HCT116 (cell line): ENCODE results near the gene HECTD2. TPM values are rescaled to one million over a fixed set of nuclear protein-coding genes. Genes with fewer than 3 reads are reported as not detected.

Experiments
- ATAC-seq: fragments of 200-7000 bp; cut with Tn5 transposase; 2 replicates; pipeline ENCODE4 v1.9.1; 2020; ENCODE audit warnings: mild to moderate bottlenecking, moderate library complexity
- BruUV-seq: library from RNA; stranded (reverse); fragments of 400-500 nt; replicated peaks from 2 replicates; lab custom pipeline; 2021; lab: Mats Ljungman, UMichigan
- CTCF ChIA-PET: fragments of 300-600 bp; sonication (Branson Sonifier 250); formaldehyde crosslinking; loops from one replicate; lab custom pipeline; 2021; ENCODE audit warnings: antibody characterized with exemption; lab: Charles Lee
- POLR2A ChIA-PET: fragments of 300-600, 350-600 bp; sonication (Branson Sonifier 250); formaldehyde crosslinking; loops from one replicate; lab custom pipeline; 2021; ENCODE audit warnings: antibody characterized with exemption; lab: Charles Lee
- RAD21 ChIA-PET, 2 experiments: fragments of 300-600 bp; sonication (Branson Sonifier 250); formaldehyde crosslinking; loops; one replicate each; lab custom pipeline; 2023; ENCODE audit warnings: low total read pairs in 2 of 2; ENCODE audit not compliant: uncharacterized antibody in 2 of 2, unreplicated experiment in 2 of 2, low non-redundant PET in 1 of 2; lab: Charles Lee
- DNase-seq: peaks from one replicate; pipeline ENCODE4 v3.0.0-alpha.2; 2010; ENCODE audit warnings: low read depth, low spot score
- H2AFZ ChIP-seq: fragments of 200-600 bp; shearing (Covaris generic), sonication (generic); 2 replicates; pipeline ENCODE4 v1.6.1; 2017; ENCODE audit warnings: low read depth, mixed run types, mixed read lengths, antibody characterized with exemption, low read length; ENCODE audit not compliant: poor library complexity, severe bottlenecking
- H3K27ac ChIP-seq: 2 replicates; pipeline ENCODE4 v1.5.1; 2012; ENCODE audit warnings: low read depth, low read length
- H3K27me3 ChIP-seq: fragments of 200-600 bp; sonication (generic); 2 replicates; pipeline ENCODE4 v1.6.1; 2016; ENCODE audit warnings: mixed run types, low read length, mixed read lengths; ENCODE audit not compliant: insufficient read depth
- H3K36me3 ChIP-seq, 2 experiments: fragments of 200-500 bp in 1 of 2; fragments of 200-600 bp in 1 of 2; sonication (Bioruptor generic) in 1 of 2; sonication (generic) in 1 of 2; 2 replicates each; pipeline versions ENCODE4 v1.5.1 to v1.6.1; 2014 to 2016; ENCODE audit warnings: low read length in 2 of 2, inconsistent platforms in 1 of 2, mixed read lengths in 1 of 2, mixed run types in 1 of 2; ENCODE audit not compliant: insufficient read depth in 2 of 2, control insufficient read depth in 1 of 2
- H3K4me1 ChIP-seq, 2 experiments: fragments of 200-600 bp in 1 of 2; sonication (generic) in 1 of 2; 2 replicates each; pipeline versions ENCODE4 v1.5.1 to v1.6.1; 2012 to 2017; ENCODE audit warnings: low read length in 2 of 2, inconsistent platforms in 1 of 2, mild to moderate bottlenecking in 1 of 2, mixed read lengths in 1 of 2, mixed run types in 1 of 2, moderate library complexity in 1 of 2; ENCODE audit not compliant: insufficient read depth in 2 of 2, control insufficient read depth in 1 of 2
- H3K4me2 ChIP-seq: fragments of 200-600 bp; sonication (generic); 2 replicates; pipeline ENCODE4 v1.6.1; 2017; ENCODE audit warnings: mixed run types, low read length, mixed read lengths
- H3K4me3 ChIP-seq, 2 experiments: fragments of 200-600 bp in 1 of 2; sonication (generic) in 1 of 2; replicated peaks in 1 of 2; 2 replicates each; pipeline ENCODE4 v1.5.1; 2011 to 2016; ENCODE audit warnings: low read length in 2 of 2, control low read depth in 1 of 2, low read depth in 1 of 2, mild to moderate bottlenecking in 1 of 2, mixed read lengths in 1 of 2, mixed run types in 1 of 2
- H3K79me2 ChIP-seq: fragments of 200-600 bp; sonication (generic); 2 replicates; pipeline ENCODE4 v1.6.1; 2017; ENCODE audit warnings: mild to moderate bottlenecking, mixed run types, low read length, moderate library complexity, mixed read lengths; ENCODE audit not compliant: insufficient read depth
- H3K9ac ChIP-seq: fragments of 200-600 bp; sonication (generic); 2 replicates; pipeline ENCODE4 v1.6.1; 2016; ENCODE audit warnings: low read length, mixed read lengths
- H3K9me2 ChIP-seq: fragments of 200-600 bp; sonication (generic), shearing (Covaris generic); 2 replicates; pipeline ENCODE4 v1.6.1; 2017; ENCODE audit warnings: mixed run types, mild to moderate bottlenecking, moderate library complexity; ENCODE audit not compliant: insufficient read depth
- H3K9me3 ChIP-seq, 2 experiments: fragments of 200-500 bp in 1 of 2; fragments of 200-600 bp in 1 of 2; sonication (Bioruptor generic) in 1 of 2; sonication (generic) in 1 of 2; 2 replicates each; pipeline ENCODE4 v1.6.1; 2014 to 2017; ENCODE audit warnings: low read length in 2 of 2, mixed read lengths in 2 of 2, inconsistent platforms in 1 of 2, low read depth in 1 of 2, mild to moderate bottlenecking in 1 of 2, mixed run types in 1 of 2, moderate library complexity in 1 of 2; ENCODE audit not compliant: control insufficient read depth in 1 of 2, insufficient read depth in 1 of 2
- H4K20me1 ChIP-seq: fragments of 200-600 bp; sonication (generic), shearing (Covaris generic); 2 replicates; pipeline ENCODE4 v1.6.1; 2017; ENCODE audit warnings: mixed run types, mild to moderate bottlenecking, moderate library complexity; ENCODE audit not compliant: insufficient read depth
- EZH2 ChIP-seq: fragments of 200-600 bp; sonication (generic); IDR thresholded peaks from 2 replicates; pipeline ENCODE4 v1.6.1; 2017; ENCODE audit warnings: antibody characterized with exemption, mixed run types
- EZH2phosphoT487 ChIP-seq: fragments of 200-600 bp; IDR thresholded peaks from 2 replicates; pipeline ENCODE4 v1.6.1; 2018; ENCODE audit warnings: antibody characterized with exemption, borderline replicate concordance
- FOSL1 ChIP-seq: IDR thresholded peaks from 2 replicates; pipeline ENCODE4 v1.6.1; 2012; ENCODE audit warnings: low read depth
- JUND ChIP-seq: IDR thresholded peaks from 2 replicates; pipeline ENCODE4 v1.6.1; 2012
- POLR2A ChIP-seq: IDR thresholded peaks from 2 replicates; pipeline ENCODE4 v1.7.0; 2011; ENCODE audit warnings: borderline replicate concordance; ENCODE audit not compliant: insufficient read depth, insufficient read length; ENCODE audit errors: extremely low read depth
- TCF7L2 ChIP-seq: IDR thresholded peaks from 2 replicates; pipeline ENCODE4 v1.7.0; 2011; ENCODE audit warnings: borderline replicate concordance, inconsistent platforms; ENCODE audit not compliant: insufficient read depth, insufficient read length; ENCODE audit errors: extremely low read depth
- YY1 ChIP-seq: IDR thresholded peaks from 2 replicates; pipeline ENCODE4 v1.6.1; 2011; ENCODE audit warnings: low read length, low read depth, moderate library complexity, mild to moderate bottlenecking; ENCODE audit not compliant: insufficient replicate concordance; ENCODE audit errors: extremely low read depth
- ZFX ChIP-seq: fragments of 450-650 bp; IDR thresholded peaks from 2 replicates; pipeline ENCODE4 v1.6.1; 2017
- intact Hi-C: fragments of 100-400 bp; cut with micrococcal nuclease; formaldehyde crosslinking; loops from 2 replicates; pipeline ENCODE4 v1.10.0; 2022
- total RNA-seq: library from RNA; stranded (reverse); gene quantifications from one replicate; pipeline ENCODE4 v1.2.1, GENCODE V29; 2021; ENCODE audit not compliant: unreplicated experiment
- TF ChIP-seq, protein P1 (sequence below): IDR thresholded peaks from 2 replicates; pipeline ENCODE4 v1.6.1; 2012
- TF ChIP-seq, protein P2 (sequence below), 3 experiments: fragments of 200-600 bp in 1 of 3; sonication (generic) in 1 of 3; IDR thresholded peaks in 2 of 3; conservative IDR thresholded peaks in 1 of 3; 2 replicates each; pipeline ENCODE4 v1.5.1; 2012 to 2017; ENCODE audit warnings: low read depth in 2 of 3, low read length in 2 of 3, antibody characterized with exemption in 1 of 3, borderline replicate concordance in 1 of 3, control low read depth in 1 of 3, mild to moderate bottlenecking in 1 of 3, mixed read lengths in 1 of 3, mixed run types in 1 of 3, moderate library complexity in 1 of 3; ENCODE audit not compliant: insufficient read depth in 1 of 3
- TF ChIP-seq, protein P3 (sequence below): IDR thresholded peaks from 2 replicates; pipeline ENCODE4 v1.6.1; 2011; ENCODE audit warnings: mild to moderate bottlenecking, low read length, moderate library complexity; ENCODE audit not compliant: insufficient replicate concordance; ENCODE audit errors: extremely low read depth

Gene HECTD2
- total RNA-seq, 1 experiment from 2014 or later = 3.0 TPM

DNA sequence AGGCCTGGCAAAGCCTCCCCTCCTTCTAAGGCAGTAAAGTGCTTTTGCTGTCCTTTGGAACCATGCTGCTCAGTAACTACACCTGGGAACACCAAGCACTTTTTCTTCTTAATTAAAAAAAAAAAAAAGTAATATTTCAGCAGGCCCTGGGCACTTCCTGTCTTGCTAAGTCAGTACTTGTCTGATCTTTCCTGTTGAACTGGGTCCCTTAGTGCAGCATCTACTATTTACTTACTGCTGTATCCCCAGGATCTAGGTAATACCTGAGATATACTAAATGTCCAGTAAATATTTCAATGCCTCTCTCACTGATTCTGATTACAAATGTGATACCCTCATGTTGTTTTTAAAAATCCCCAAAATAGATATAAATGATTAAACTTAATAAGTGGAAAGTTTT is 145.3 kb downstream of the HECTD2 start:
- Histone ChIP-seq H3K4me2 (no peak overlapping the region), H3K4me1 (no peaks in the 10 kb centered on the region)
- ATAC-seq = no peak

More for the DNA sequence above, 145.3 kb downstream of the HECTD2 start:
- intact Hi-C loops = no loop called here
- Histone ChIP-seq H2AFZ (no peak overlapping the region), H3K27ac (no peak overlapping the region), H3K9ac (no peak overlapping the region), H3K4me3 (no peak overlapping the region), H3K9me2 (no peaks in the 10 kb centered on the region), H4K20me1 (no peaks in the 10 kb centered on the region), H3K36me3 (no peaks in the 10 kb centered on the region), H3K9me3 (no peaks in the 10 kb centered on the region), H3K79me2 (no peaks in the 10 kb centered on the region), H3K27me3 (no peaks in the 10 kb centered on the region)
- TF ChIP-seq, protein P1, sequence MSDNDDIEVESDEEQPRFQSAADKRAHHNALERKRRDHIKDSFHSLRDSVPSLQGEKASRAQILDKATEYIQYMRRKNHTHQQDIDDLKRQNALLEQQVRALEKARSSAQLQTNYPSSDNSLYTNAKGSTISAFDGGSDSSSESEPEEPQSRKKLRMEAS = no peak
- TF ChIP-seq FOSL1 (no peak), YY1 (no peak), EZH2phosphoT487 (no peak), JUND (no peak), ZFX (no peak), EZH2 (no peak), TCF7L2 (no peak), POLR2A (no peak)
- TF ChIP-seq, protein P2, sequence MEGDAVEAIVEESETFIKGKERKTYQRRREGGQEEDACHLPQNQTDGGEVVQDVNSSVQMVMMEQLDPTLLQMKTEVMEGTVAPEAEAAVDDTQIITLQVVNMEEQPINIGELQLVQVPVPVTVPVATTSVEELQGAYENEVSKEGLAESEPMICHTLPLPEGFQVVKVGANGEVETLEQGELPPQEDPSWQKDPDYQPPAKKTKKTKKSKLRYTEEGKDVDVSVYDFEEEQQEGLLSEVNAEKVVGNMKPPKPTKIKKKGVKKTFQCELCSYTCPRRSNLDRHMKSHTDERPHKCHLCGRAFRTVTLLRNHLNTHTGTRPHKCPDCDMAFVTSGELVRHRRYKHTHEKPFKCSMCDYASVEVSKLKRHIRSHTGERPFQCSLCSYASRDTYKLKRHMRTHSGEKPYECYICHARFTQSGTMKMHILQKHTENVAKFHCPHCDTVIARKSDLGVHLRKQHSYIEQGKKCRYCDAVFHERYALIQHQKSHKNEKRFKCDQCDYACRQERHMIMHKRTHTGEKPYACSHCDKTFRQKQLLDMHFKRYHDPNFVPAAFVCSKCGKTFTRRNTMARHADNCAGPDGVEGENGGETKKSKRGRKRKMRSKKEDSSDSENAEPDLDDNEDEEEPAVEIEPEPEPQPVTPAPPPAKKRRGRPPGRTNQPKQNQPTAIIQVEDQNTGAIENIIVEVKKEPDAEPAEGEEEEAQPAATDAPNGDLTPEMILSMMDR (IDR thresholded peaks at IDR 0.05 in 2 of 3, conservative IDR thresholded peaks at IDR 0.05 in 1 of 3; ENCODE audit: borderline replicate concordance in 1 of 3, insufficient read depth in 1 of 3, low read depth in 2 of 3, low read length in 2 of 3) = no peak
- TF ChIP-seq, protein P3, sequence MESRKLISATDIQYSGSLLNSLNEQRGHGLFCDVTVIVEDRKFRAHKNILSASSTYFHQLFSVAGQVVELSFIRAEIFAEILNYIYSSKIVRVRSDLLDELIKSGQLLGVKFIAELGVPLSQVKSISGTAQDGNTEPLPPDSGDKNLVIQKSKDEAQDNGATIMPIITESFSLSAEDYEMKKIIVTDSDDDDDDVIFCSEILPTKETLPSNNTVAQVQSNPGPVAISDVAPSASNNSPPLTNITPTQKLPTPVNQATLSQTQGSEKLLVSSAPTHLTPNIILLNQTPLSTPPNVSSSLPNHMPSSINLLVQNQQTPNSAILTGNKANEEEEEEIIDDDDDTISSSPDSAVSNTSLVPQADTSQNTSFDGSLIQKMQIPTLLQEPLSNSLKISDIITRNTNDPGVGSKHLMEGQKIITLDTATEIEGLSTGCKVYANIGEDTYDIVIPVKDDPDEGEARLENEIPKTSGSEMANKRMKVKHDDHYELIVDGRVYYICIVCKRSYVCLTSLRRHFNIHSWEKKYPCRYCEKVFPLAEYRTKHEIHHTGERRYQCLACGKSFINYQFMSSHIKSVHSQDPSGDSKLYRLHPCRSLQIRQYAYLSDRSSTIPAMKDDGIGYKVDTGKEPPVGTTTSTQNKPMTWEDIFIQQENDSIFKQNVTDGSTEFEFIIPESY = no peak
- CTCF ChIA-PET = no interaction called here
- POLR2A ChIA-PET = no interaction called here
- BruUV-seq = no TSS peak
- RAD21 ChIA-PET = no interaction called here
- no peak for DNase-seq
